Hematopoietic multipotent progenitor cell treated with erythropoietin and hydrocortisone succinate and interleukin-3 and kit ligand, for 4 days (in vitro differentiated cells): Measurements from ENCODE around the gene KCNG1.
A peak's percentile ranks its signal among the peaks of the same experiment; 100 is the strongest.
"Not testable (repeated sequence)": the region's sequence is repeated elsewhere in the genome, so short reads cannot be mapped to it uniquely, and the experiment has no call there.

Experiments used
- DNase-seq: peaks from one replicate; pipeline ENCODE4 v3.0.0-alpha.2; 2015

The KCNG1 gene

GRCh38 chr20:51022803-51023616 lies at the start of gene KCNG1:
KCNG1 (minus strand) TSS chr20:51023107; CDS start chr20:51010338, 12,769 bp downstream.
- DNase-seq: peak; percentile 79

GRCh38 chr20:51070621-51071020 lies 47.7 kb upstream of the KCNG1 start:
- DNase-seq: no peak

- DNase-seq: no peak
Measured at GRCh38 chr20:51067792-51068191, 44.9 kb upstream of the KCNG1 start.

GRCh38 chr20:51065615-51066014 lies 42.7 kb upstream of the KCNG1 start:
- DNase-seq: no peak

GRCh38 chr20:51064137-51064536 lies 41.2 kb upstream of the KCNG1 start:
- no peak for DNase-seq

- DNase-seq: no peak
Measured at GRCh38 chr20:51062065-51062464, 39.2 kb upstream of the KCNG1 start.

- DNase-seq: no peak
Measured at GRCh38 chr20:51061418-51062045, 38.6 kb upstream of the KCNG1 start.

- no peak for DNase-seq
Measured at GRCh38 chr20:51060301-51060700, 37.4 kb upstream of the KCNG1 start.

- DNase-seq: no peak
Measured at GRCh38 chr20:51059862-51060261, 37.0 kb upstream of the KCNG1 start.

GRCh38 chr20:51058017-51058416 lies 35.1 kb upstream of the KCNG1 start:
- no peak for DNase-seq

- no peak for DNase-seq
Measured at GRCh38 chr20:51054233-51054632, 31.3 kb upstream of the KCNG1 start.

GRCh38 chr20:51050531-51051075 lies 27.7 kb upstream of the KCNG1 start:
- no peak for DNase-seq

- DNase-seq: no peak
Measured at GRCh38 chr20:51046021-51046985, 23.4 kb upstream of the KCNG1 start.

GRCh38 chr20:51045492-51045891 lies 22.6 kb upstream of the KCNG1 start:
- DNase-seq: not testable (repeated sequence)

GRCh38 chr20:51044796-51045195 lies 21.9 kb upstream of the KCNG1 start:
- DNase-seq: no peak

GRCh38 chr20:51043811-51044210 lies 20.9 kb upstream of the KCNG1 start:
- no peak for DNase-seq

GRCh38 chr20:51042657-51043247 lies 19.8 kb upstream of the KCNG1 start:
- DNase-seq: peak; percentile 12

GRCh38 chr20:51042064-51042463 lies 19.2 kb upstream of the KCNG1 start:
- DNase-seq: no peak

- no peak for DNase-seq
Measured at GRCh38 chr20:51037532-51038115, 14.7 kb upstream of the KCNG1 start.

GRCh38 chr20:51036827-51037531 lies 14.1 kb upstream of the KCNG1 start:
- no peak for DNase-seq

- DNase-seq: no peak
Measured at GRCh38 chr20:51036226-51036625, 13.3 kb upstream of the KCNG1 start.
